Thymus (tissue), 11 donors: ENCODE data around the gene JAG2. TPM values are rescaled to one million over a fixed set of nuclear protein-coding genes. Genes with fewer than 3 reads are reported as not detected.

Experiments
- DNase-seq, 9 donors: peaks; one replicate each; pipeline ENCODE4 v3.0.0-alpha.2; 2013; ENCODE audit warnings: low spot score in 9 of 9, low read depth in 6 of 9, missing footprints in 1 of 9
- H3K27ac ChIP-seq, 2 donors: one replicate each; pipeline ENCODE4 v1.5.1; 2013; ENCODE audit warnings: control low read depth in 1 of 2, low read depth in 1 of 2, low read length in 1 of 2, mild to moderate bottlenecking in 1 of 2, moderate library complexity in 1 of 2
- H3K27me3 ChIP-seq, 2 donors: one replicate each; pipeline ENCODE4 v1.5.1; 2013; ENCODE audit warnings: low read length in 1 of 2; ENCODE audit not compliant: control insufficient read depth in 2 of 2, insufficient read depth in 1 of 2
- H3K36me3 ChIP-seq, 2 donors: one replicate each; pipeline ENCODE4 v1.5.1; 2013; ENCODE audit warnings: low read length in 1 of 2, mild to moderate bottlenecking in 1 of 2, moderate library complexity in 1 of 2; ENCODE audit not compliant: control insufficient read depth in 2 of 2, insufficient read depth in 2 of 2
- H3K4me1 ChIP-seq, 2 donors: one replicate each; pipeline ENCODE4 v1.5.1; 2013; ENCODE audit warnings: low read length in 2 of 2; ENCODE audit not compliant: control insufficient read depth in 2 of 2, insufficient read depth in 2 of 2
- H3K4me3 ChIP-seq, 2 donors: one replicate each; pipeline ENCODE4 v1.5.1; 2013; ENCODE audit warnings: low read length in 2 of 2, control low read depth in 1 of 2, mild to moderate bottlenecking in 1 of 2
- H3K9me3 ChIP-seq, 2 donors: one replicate each; pipeline ENCODE4 v1.5.1; 2013; ENCODE audit warnings: low read length in 1 of 2, mild to moderate bottlenecking in 1 of 2; ENCODE audit not compliant: control insufficient read depth in 2 of 2, insufficient read depth in 1 of 2
- WGBS: extraction: QIAGEN DNeasy Blood & Tissue Kit; methylation state at CpG from one replicate; pipeline ENCODE4 v1.1.7; 2013; 5-methylcytosine and 5-hydroxymethylcytosine counted together
- polyA plus RNA-seq: library from polyadenylated mRNA; stranded (reverse); fragments of 200-250 nt; gene quantifications from one replicate; pipeline ENCODE4 v1.2.3, GENCODE V29; 2013
- total RNA-seq: library from RNA; stranded (reverse); fragments of 120-200 nt; gene quantifications from one replicate; pipeline ENCODE4 v1.2.4, GENCODE V29; 2013
- donor health status: healthy.

The JAG2 gene
- total and polyA plus RNA-seq, 2 donors, result 8.8 to 40.8 TPM

DNA sequence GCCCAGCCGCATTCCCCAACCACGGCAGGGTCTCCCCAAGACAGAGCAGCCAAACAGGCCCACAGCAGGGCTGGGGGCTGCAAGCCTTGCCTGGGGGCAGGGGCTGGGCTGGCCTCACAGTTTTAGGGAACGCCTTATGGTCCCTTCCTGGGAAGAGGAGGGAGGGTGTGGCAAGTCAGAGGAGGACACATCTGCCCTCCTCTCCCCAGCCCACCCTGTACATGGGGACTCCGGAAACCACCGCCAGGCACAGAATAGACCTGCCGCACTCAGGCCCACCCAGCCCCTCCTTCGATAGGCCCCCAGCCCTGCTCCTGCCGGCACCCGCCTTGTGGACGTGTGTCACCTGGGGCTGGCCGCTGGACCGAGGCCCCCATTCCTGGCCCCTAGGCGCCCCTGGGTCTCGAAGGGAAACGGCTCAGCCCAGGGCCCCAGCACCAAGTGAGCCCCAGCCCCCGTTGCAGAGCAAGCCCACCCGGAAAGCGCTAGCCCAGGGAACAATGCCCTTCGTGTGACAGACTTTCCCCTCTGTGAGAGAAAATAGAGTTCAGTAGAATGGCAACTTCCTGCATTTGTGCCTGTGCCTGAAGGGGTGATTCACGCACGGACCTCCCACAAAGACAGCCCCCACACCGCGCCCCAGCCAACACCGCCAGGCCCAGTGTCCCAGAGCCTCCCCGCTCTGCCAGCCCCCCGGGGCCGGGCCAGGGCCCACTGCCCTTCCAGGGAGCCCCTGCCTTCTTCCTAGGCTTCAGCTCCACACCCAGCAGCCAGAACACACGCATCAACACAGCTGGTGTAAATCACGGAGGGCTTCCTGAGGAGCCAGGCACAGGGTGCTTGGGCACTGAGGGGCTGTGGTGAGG, 24.5 kb upstream of the JAG2 start:
- Histone ChIP-seq H3K27ac (no peak overlapping the region), H3K4me3 (no peak overlapping the region), H3K27me3 (peaks cover 32 to 66% of the 10 kb centered on the region in 2 donors), H3K36me3 (no peaks in the 10 kb centered on the region), H3K4me1 (peaks cover 0 to 39% of the 10 kb centered on the region in 2 donors), H3K9me3 (peaks cover 0 to 10% of the 10 kb centered on the region in 2 donors)
- no peak for DNase-seq
- 11% methylated on average over 29 of the region's 29 CpGs for WGBS

DNA sequence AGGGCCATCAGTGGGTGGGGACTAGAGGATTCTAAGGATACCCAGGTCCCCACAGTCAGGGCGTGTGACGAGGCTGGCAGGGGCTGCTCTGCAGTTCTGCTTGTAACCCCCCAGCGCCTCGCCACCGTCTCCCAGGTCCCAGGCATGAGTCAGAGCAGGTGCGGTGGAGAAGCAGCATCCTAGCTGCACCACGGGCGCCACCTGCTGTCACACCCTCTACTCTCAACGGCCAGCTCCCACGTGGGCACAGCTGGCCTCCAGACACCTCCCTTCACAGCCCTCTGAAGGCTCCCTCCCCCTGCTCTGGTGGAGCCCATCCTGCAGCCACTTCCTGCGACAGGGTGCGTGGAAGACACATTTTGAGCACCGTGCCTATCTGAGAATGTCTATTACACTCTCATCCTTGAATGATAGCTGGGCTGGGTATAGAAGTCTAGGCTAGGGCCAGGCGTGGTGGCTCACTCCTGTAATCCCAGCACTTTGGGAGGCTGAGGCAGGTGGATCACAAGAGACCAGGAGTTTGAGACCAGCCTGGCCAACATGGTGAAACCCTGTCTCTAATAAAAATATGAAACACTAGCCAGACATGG, 19.5 kb upstream of the JAG2 start:
- H3K27ac ChIP-seq, result no peak overlapping the region
- no peaks in the 10 kb centered on the region for H3K36me3 ChIP-seq
- peaks cover 0 to 4% of the 10 kb centered on the region in 2 donors for H3K4me1 ChIP-seq
- H3K27me3 ChIP-seq, result peaks cover 0 to 38% of the 10 kb centered on the region in 2 donors
- H3K4me3 ChIP-seq, result no peak overlapping the region
- peaks cover 0 to 15% of the 10 kb centered on the region in 2 donors for H3K9me3 ChIP-seq
- 79% methylated on average over 14 of the region's 14 CpGs for WGBS
- no peak for DNase-seq

DNA sequence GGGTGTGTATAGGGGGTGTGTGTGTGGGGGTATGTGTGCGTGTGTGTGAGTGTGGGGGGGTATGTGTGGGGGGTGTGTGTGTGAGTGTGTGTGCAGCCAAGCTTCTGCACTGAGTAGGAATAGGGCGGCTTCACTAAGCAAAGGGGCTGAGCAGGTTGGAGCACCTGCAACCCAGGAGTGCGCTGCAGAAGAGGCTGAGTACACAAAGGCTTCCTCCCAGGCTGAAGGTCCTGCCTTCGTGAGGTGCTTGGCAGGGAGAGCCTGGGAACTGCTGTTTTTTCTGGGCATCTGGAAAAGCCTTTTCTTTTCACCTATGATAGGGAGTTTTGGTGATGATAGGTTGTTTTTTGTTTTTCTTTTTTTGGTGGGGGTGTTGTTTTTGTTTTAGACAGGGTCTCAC, 18.5 kb upstream of the JAG2 start:
- peaks cover 0 to 43% of the 10 kb centered on the region in 2 donors for H3K27me3 ChIP-seq
- H3K9me3 ChIP-seq, result peaks cover 0 to 15% of the 10 kb centered on the region in 2 donors
- no peaks in the 10 kb centered on the region for H3K36me3 ChIP-seq
- 87% methylated on average over 4 of the region's 4 CpGs for WGBS
- H3K4me1 ChIP-seq, result peaks cover 0 to 10% of the 10 kb centered on the region in 2 donors
- no peak for DNase-seq
- no peak overlapping the region for H3K4me3 ChIP-seq
- no peak overlapping the region for H3K27ac ChIP-seq

DNA sequence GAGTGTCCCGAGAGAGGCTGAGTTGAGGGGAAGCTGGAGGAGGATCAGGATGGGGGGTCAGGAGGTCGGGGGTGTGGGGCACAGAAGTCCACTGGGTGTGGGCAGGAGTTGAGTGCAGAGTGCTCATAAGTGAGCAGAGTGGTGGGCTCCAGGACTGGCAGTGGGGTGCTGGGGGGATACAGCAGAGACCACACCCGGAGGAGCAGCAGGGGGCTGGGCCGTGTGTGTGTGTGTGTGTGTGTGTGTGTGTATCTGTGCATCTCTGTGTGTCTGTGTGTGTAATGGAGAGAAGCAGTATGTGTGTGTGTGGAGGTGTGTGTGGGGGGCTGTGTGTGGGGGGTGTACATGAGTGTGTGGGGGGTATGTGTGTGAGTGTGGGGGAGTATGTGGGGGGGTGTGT, 17.4 kb upstream of the JAG2 start:
- peaks cover 0 to 10% of the 10 kb centered on the region in 2 donors for H3K4me1 ChIP-seq
- H3K4me3 ChIP-seq, result no peak overlapping the region
- no peak for DNase-seq
- H3K27me3 ChIP-seq, result peaks cover 7 to 44% of the 10 kb centered on the region in 2 donors
- H3K9me3 ChIP-seq, result peaks cover 0 to 15% of the 10 kb centered on the region in 2 donors
- H3K27ac ChIP-seq, result no peak overlapping the region
- 51% methylated on average over 4 of the region's 4 CpGs for WGBS
- H3K36me3 ChIP-seq, result no peaks in the 10 kb centered on the region

DNA sequence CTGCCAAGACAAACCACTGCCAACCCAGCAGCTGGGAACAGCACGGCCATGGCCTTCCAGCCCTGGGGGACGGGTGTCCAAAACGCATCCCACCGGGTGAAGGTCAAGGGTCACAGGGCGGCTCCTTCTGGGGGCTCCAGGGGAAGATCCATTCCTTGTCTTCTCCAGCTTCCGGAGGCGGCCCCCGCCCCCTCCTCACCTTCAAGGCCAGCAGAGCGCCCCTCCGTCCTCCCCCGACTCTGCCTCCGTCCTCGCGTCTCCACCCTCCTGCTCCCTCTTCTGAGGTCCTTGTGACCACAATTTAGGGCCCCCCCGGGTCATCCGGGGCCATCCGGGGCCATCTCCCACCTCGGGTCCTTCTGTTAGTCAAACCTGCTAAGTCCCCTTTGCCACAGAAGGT, 16.4 kb upstream of the JAG2 start:
- peaks cover 7 to 51% of the 10 kb centered on the region in 2 donors for H3K27me3 ChIP-seq
- DNase-seq, result no peak

DNA sequence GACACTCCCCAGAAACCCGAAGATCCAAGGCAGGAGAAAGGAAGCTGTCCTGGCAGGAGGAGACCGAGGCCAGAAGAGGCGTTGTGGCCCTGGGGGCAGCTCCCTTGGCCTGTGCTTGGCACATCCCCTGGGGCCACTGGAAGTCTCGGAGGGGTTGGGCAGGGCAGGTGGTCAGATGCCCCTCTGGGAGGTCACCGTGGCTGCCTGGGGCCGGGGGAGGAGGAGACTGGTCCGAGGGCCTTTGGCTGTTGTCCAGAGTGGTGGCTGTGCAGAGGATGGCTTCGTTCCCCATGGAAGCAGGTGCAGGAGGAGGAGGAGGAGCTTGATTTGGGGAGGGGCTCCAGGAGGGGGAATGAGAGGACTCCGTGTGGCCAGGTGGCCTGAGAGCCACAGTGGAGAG, 15.9 kb upstream of the JAG2 start:
- peaks cover 0 to 15% of the 10 kb centered on the region in 2 donors for H3K9me3 ChIP-seq
- peaks cover 0 to 15% of the 10 kb centered on the region in 2 donors for H3K4me1 ChIP-seq
- H3K36me3 ChIP-seq, result no peaks in the 10 kb centered on the region
- no peak overlapping the region for H3K27ac ChIP-seq
- no peak for DNase-seq
- H3K27me3 ChIP-seq, result peaks cover 7 to 56% of the 10 kb centered on the region in 2 donors
- 83% methylated on average over 9 of the region's 9 CpGs for WGBS
- no peak overlapping the region for H3K4me3 ChIP-seq

More for the DNA sequence above, 16.4 kb upstream of the JAG2 start:
- Histone ChIP-seq H3K27ac (no peak overlapping the region), H3K4me1 (peaks cover 0 to 15% of the 10 kb centered on the region in 2 donors), H3K4me3 (no peak overlapping the region), H3K36me3 (no peaks in the 10 kb centered on the region), H3K9me3 (peaks cover 0 to 15% of the 10 kb centered on the region in 2 donors)
- WGBS, result 92% methylated on average over 18 of the region's 18 CpGs

DNA sequence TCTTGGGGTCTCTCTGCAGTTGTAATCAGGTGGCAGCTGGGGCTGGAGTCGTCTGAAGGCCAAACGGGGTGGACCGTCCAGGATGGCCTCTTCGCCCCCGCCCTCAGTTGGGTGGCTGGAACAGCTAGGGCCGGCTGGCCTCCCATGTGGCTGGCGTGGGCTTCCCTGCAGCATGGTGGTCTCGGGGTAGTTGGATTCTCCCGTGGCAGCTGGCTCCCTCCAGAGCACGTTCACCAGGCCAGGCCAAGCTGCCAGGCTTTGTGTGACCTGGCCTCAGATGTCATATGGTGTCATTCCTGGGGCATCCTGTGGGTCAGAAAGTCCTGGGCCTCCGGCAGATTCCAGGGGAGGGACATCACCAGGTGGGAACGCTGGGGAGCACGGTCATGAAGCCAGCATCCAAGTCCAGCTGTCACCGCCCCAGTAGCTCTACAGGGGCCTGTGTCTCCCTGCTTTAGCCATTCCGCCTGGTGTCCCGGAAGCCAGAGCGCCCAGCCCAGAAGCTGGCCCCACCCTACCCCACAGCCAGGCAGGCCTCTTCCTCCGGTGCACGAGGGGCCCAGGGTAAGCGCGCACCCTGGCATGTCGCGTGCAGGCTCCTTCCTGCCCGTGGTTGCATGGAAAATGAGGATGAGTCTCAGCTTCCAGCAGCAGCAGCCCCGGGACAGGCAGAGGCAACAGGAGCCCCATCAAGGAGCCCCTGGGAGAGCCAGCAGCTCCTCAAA, 13.9 kb upstream of the JAG2 start:
- 63% methylated on average over 25 of the region's 25 CpGs for WGBS
- H3K9me3 ChIP-seq, result no peaks in the 10 kb centered on the region
- no peaks in the 10 kb centered on the region for H3K36me3 ChIP-seq
- peaks cover 7 to 63% of the 10 kb centered on the region in 2 donors for H3K27me3 ChIP-seq
- no peak for DNase-seq
- no peak overlapping the region for H3K4me3 ChIP-seq
- H3K27ac ChIP-seq, result no peak overlapping the region
- H3K4me1 ChIP-seq, result peaks cover 0 to 15% of the 10 kb centered on the region in 2 donors

DNA sequence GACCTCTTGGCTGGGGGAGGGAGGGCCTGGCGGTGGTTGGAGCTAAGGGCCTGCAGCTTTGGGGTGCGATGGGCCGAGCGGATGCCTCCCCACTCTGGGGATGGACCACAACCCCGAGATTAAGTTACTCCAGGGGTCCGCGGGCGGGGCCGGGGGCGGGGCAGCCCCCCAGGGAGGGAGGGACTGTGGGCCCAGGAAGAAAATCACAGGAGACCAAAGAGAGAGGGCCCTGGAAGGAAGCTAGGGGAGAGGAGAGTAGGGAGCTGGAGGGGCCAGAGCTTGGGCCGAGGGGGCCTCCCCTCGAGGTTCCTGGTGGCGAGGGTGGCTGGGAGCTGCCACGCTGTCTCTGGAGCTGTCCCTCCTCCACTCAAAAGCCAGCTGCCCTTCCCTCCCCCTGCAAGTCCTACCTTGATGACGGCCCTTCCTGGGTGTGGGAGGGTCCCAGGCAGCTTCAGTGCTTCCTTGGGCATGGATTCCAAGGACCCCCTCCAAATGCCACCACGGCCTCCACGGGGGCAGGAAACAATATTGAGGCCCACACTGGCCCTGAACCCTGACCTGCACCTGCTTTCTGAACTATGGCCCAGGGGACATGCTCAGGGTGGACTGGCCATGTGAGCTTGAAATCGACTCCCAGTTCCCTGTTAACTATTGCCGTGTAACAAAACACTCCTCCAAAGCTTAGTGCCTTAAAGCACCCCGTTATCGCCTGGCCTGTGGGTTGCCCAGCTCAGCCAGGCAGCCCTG, 13.1 kb upstream of the JAG2 start:
- Histone ChIP-seq H3K27ac (peak overlapping the region in 1 of 2 donors; percentile 20), H3K36me3 (no peaks in the 10 kb centered on the region)
- WGBS, result 62% methylated on average over 21 of the region's 21 CpGs

More for the DNA sequence above, 13.1 kb upstream of the JAG2 start:
- Histone ChIP-seq H3K27me3 (peaks cover 7 to 69% of the 10 kb centered on the region in 2 donors), H3K9me3 (no peaks in the 10 kb centered on the region), H3K4me1 (peaks cover 0 to 15% of the 10 kb centered on the region in 2 donors), H3K4me3 (peak overlapping the region in 1 of 2 donors; percentile 64)
- DNase-seq, result no peak
